ENCODE data around the gene CES2.
"Not testable (repeated sequence)": the region's sequence is repeated elsewhere in the genome, so short reads cannot be mapped to it uniquely, and the experiment has no call there.

Gene CES2

DNA sequence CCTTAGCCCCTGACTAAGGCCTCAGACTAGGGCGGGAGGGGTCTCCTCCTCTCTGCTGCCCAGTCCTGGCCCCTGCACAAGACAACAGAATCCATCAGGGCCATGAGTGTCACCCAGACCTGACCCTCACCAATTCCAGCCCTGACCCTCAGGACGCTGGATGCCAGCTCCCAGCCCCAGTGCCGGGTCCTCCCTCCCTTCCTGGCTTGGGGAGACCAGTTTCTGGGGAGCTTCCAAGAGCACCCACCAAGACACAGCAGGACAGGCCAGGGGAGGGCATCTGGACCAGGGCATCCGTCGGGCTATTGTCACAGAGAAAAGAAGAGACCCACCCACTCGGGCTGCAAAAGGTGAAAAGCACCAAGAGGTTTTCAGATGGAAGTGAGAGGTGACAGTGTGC lies 38.4 kb downstream of the CES2 start:
- TF ChIP-seq, protein P1, sequence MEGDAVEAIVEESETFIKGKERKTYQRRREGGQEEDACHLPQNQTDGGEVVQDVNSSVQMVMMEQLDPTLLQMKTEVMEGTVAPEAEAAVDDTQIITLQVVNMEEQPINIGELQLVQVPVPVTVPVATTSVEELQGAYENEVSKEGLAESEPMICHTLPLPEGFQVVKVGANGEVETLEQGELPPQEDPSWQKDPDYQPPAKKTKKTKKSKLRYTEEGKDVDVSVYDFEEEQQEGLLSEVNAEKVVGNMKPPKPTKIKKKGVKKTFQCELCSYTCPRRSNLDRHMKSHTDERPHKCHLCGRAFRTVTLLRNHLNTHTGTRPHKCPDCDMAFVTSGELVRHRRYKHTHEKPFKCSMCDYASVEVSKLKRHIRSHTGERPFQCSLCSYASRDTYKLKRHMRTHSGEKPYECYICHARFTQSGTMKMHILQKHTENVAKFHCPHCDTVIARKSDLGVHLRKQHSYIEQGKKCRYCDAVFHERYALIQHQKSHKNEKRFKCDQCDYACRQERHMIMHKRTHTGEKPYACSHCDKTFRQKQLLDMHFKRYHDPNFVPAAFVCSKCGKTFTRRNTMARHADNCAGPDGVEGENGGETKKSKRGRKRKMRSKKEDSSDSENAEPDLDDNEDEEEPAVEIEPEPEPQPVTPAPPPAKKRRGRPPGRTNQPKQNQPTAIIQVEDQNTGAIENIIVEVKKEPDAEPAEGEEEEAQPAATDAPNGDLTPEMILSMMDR (IDR thresholded peaks at IDR 0.05; ENCODE audit: low read depth, low read length), result no peak
- no peak overlapping the region for H3K4me3 ChIP-seq (replicated peaks in 1 of 2; ENCODE audit: low read depth in 2 of 2, low read length in 2 of 2)
- DNase-seq (ENCODE audit: low read depth in 2 of 2), result no peak

DNA sequence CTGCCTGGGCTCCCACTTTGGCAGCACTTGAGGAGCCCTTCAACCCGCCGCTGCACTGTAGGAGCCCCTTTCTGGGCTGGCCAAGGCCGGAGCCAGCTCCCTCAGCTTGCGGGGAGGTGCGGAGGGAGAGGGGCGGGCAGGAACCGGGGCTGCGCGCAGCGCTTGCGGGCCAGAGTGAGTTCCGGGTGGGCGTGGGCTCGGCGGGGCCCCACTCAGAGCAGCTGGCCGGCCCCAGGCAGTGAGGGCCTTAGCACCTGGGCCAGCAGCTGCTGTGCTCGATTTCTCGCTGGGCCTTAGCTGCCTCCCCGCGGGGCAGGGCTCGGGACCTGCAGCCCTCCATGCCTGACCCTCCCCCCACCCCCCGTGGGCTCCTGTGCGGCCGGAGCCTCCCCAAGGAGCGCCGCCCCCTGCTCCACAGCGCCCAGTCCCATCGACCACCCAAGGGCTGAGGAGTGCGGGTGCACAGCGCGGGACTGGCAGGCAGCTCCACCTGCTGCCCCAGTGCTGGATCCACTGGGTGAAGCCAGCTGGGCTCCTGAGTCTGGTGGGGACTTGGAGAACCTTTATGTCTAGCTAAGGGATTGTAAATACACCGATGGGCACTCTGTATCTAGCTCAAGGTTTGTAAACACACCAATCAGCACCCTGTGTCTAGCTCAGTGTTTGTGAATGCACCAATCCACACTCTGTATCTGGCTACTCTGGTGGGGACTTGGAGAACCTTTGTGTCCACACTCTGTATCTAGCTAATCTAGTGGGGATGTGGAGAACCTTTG lies 39.0 kb downstream of the CES2 start:
- H3K4me3 ChIP-seq (replicated peaks in 1 of 2; ENCODE audit: low read depth in 2 of 2, low read length in 2 of 2), result not testable (repeated sequence)

DNA sequence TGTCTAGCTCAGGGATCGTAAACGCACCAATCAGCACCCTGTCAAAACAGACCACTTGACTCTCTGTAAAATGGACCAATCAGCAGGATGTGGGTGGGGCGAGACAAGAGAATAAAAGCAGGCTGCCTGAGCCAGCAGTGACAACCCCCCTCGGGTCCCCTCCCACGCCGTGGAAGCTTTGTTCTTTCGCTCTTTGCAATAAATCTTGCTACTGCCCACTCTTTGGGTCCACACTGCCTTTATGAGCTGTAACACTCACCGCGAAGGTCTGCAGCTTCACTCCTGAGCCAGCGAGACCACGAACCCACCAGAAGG lies 39.6 kb downstream of the CES2 start:
- H3K4me3 ChIP-seq (replicated peaks in 1 of 2; ENCODE audit: low read depth in 2 of 2, low read length in 2 of 2); DNase-seq (ENCODE audit: low read depth in 2 of 2): not testable (repeated sequence)

More for the DNA sequence above, 39.0 kb downstream of the CES2 start:
- DNase-seq (ENCODE audit: low read depth in 2 of 2), result not testable (repeated sequence)

DNA sequence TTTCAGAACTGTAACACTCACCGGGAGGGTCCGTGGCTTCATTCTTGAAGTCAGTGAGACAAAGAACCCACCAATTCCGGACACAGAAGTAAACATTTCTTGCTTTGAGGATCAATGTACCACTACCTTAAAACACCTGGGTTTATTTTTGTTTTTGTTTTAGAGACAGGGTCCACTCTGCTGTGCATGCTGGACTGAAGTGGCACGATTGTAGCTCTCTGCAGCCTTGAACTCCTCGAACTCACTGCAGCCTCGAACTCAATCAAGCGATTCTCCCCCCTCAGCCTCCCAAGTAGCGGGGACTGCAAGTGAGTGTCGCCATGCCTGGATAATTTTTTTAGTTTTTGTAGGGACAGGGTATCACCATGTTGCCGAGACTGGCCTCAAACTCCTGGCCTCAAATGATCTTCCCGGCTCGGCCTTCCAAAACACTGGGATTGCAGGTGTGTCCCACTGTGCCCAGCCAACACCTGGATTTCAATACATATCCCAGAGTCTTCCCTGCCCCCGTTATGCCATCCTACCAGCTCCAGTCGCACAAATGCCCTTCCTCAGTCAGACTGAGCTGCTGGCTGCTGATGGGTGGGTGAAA lies 40.1 kb downstream of the CES2 start:
- TF ChIP-seq, protein P1 (IDR thresholded peaks at IDR 0.05; ENCODE audit: low read depth, low read length), result no peak
- no peak overlapping the region for H3K4me3 ChIP-seq (replicated peaks in 1 of 2; ENCODE audit: low read depth in 2 of 2, low read length in 2 of 2)

DNA sequence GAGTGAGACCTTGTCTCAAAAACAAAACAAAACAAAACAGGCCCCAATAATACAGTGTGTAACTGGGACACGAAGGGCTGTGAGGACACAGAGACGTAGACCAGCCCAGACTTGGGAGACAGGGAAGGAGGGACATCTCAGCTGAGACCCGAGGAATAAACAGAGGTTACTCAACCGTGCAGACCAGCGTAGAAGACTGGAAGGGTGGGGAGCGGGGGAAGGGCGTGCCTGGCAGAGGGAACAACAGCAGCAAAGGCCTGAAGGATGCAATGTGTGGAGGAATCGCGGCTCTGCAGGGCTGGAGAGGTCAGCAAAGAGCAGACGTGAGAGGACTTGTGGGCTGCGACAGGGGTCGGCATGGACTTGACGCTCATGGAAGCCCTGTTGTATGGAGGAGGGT lies 41.4 kb downstream of the CES2 start:
- TF ChIP-seq, protein P1 (IDR thresholded peaks at IDR 0.05; ENCODE audit: low read depth, low read length), result no peak
- DNase-seq (ENCODE audit: low read depth in 2 of 2), result no peak
- H3K4me3 ChIP-seq (replicated peaks in 1 of 2; ENCODE audit: low read depth in 2 of 2, low read length in 2 of 2), result no peak overlapping the region

More for the DNA sequence above, 40.1 kb downstream of the CES2 start:
- DNase-seq (ENCODE audit: low read depth in 2 of 2), result no peak

DNA sequence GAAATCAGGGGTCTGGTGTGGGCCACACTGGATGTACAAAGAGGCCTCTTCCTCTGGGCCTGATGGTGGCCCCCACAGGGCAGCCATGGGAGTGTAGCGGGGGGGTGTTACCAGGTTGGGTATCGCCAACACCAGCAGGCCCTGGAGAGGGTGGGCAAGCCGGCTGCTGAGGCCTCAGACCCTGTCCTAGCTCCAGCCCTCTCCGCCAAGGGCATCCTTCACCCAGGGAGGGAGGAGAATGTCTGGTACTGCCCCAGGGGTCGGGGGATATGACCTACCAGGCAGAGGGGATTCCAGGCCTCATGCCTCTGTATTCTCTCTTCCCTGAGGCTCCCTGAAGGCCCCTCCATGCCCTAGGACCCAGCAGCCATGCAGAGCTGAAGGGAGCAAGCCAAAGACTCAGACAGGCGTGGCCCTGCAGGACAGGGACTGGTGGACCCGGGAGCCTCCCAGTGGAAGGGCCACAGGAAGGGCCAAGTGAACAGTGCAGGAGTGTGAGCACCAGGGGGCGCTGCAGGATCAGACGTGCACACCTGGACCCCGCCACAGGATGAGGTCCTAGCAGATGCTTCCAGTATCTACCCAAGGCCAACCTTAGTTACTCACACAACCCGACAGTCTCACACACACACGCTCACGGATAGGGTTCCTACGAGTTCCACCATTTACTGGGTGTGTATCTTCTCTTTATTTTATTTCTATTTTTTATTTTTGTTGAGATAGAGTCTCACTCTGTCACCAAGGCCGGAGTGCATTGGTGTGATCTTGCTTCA lies 42.2 kb downstream of the CES2 start:
- TF ChIP-seq, protein P1 (IDR thresholded peaks at IDR 0.05; ENCODE audit: low read depth, low read length), result peak; percentile 88
- peak; percentile 86 to 87 for DNase-seq (ENCODE audit: low read depth in 2 of 2)
- H3K4me3 ChIP-seq (replicated peaks in 1 of 2; ENCODE audit: low read depth in 2 of 2, low read length in 2 of 2), result no peak overlapping the region

DNA sequence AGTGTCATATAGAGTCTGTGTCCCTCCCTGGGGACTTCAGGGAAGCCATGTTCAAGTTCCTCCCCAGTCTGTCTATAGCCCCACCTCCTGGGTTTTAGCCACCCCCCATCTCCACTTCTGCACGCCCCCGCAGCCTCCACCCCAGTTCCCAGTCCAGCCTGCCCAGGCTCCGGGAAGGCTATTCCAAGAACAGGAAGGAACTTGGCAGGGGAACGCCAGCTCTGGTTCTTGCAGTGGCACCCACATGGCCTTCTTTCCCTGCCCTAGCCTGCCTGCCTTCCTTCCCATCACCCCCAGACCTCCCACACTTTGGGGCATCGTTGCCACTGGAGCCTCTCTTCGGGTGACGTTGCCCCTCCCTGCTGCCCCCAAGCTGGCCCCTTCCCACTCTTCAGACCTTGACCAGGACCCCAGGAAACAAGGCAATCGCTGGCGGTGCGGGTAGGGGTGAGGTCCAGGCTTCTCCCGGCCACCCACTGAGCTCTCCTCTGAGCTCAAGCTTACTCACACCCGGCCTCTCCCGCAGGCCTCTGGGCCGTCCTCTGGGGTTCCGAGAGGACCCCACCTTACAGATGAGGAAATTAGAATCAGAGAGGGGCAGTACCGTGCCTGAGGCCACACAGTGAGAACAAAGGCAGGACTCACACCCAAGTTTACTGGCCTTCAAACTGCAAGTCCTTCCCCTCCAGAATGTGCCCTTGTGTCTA lies 43.8 kb downstream of the CES2 start:
- peak in 1 of 2 donors; percentile 68 for DNase-seq (ENCODE audit: low read depth in 2 of 2)
- no peak overlapping the region for H3K4me3 ChIP-seq (replicated peaks in 1 of 2; ENCODE audit: low read depth in 2 of 2, low read length in 2 of 2)
- TF ChIP-seq, protein P1 (IDR thresholded peaks at IDR 0.05; ENCODE audit: low read depth, low read length), result no peak

All from cardiac fibroblast (primary cell).